Breast epithelium (tissue), 4 donors: Measurements from ENCODE around the gene ARF6. TPM values are rescaled to one million over a fixed set of nuclear protein-coding genes. Genes with fewer than 3 reads are reported as not detected.

ENCODE experiments used
- DNase-seq, 2 donors: peaks; one replicate each; pipeline ENCODE4 v3.0.0-alpha.2; 2019; ENCODE audit warnings: low spot score in 2 of 2
- H3K27ac ChIP-seq, 2 donors: fragments of 200-600 bp; sonication (generic) in 1 of 2; one replicate each; pipeline ENCODE4 v1.5.1; 2016 to 2019; ENCODE audit warnings: mild to moderate bottlenecking in 1 of 2
- H3K27me3 ChIP-seq, 2 donors: fragments of 200-600 bp; sonication (generic) in 1 of 2; one replicate each; pipeline versions ENCODE4 v1.5.1 to v1.6.0; 2017 to 2019; ENCODE audit warnings: control low read depth in 1 of 2, mild to moderate bottlenecking in 1 of 2
- H3K36me3 ChIP-seq: fragments of 200-600 bp; one replicate; pipeline ENCODE4 v1.5.1; 2019
- H3K4me1 ChIP-seq, 2 donors: fragments of 200-600 bp; sonication (generic); one replicate each; pipeline ENCODE4 v1.5.1; 2016 to 2019; ENCODE audit warnings: control low read depth in 1 of 2
- H3K4me3 ChIP-seq, 3 donors: fragments of 200-600 bp; sonication (generic); 1 replicate in 2 of 3; 2 replicates in 1 of 3; pipeline ENCODE4 v1.5.1; 2016 to 2019; ENCODE audit warnings: mild to moderate bottlenecking in 3 of 3, moderate library complexity in 2 of 3
- H3K9me3 ChIP-seq, 2 donors: fragments of 200-600 bp; sonication (generic) in 1 of 2; one replicate each; pipeline ENCODE4 v1.5.1; 2016 to 2019; ENCODE audit warnings: control low read depth in 1 of 2
- CTCF ChIP-seq, 3 donors: fragments of 450-650 bp; IDR thresholded peaks; one replicate each; pipeline ENCODE4 v1.5.1; 2016 to 2017; ENCODE audit warnings: antibody characterized with exemption in 3 of 3, mild to moderate bottlenecking in 3 of 3, moderate library complexity in 3 of 3
- POLR2A ChIP-seq: fragments of 450-650 bp; IDR thresholded peaks from one replicate; pipeline ENCODE4 v1.6.1; 2016; ENCODE audit warnings: antibody characterized with exemption, mild to moderate bottlenecking, moderate library complexity
- POLR2AphosphoS5 ChIP-seq, 3 donors: sonication (generic); formaldehyde crosslinking; IDR thresholded peaks; one replicate each; pipeline ENCODE4 v1.6.1; 2017; ENCODE audit warnings: antibody characterized with exemption in 3 of 3
- intact Hi-C: fragments of 100-400 bp; cut with DNase I; formaldehyde crosslinking; loops from one replicate; pipeline ENCODE4 v1.15.1; 2023; ENCODE audit warnings: low total_unique reads
- total RNA-seq, 3 donors: library from RNA; depleted of rRNA; stranded (reverse); fragments of >200 nt; gene quantifications; one replicate each; pipeline ENCODE4 v1.1.0, GENCODE V29; 2016

ARF6 gene
- total RNA-seq, 3 donors from 2014 or later: 39.2 to 63.8 (median 44.2) TPM

GRCh38 chr14:49861699-49862088, 31.2 kb upstream of the ARF6 start:
- peaks cover 0 to 11% of the 10 kb centered on the region in 2 donors for H3K4me1 ChIP-seq
- intact Hi-C loops: no loop called here

GRCh38 chr14:49862089-49862673, 30.7 kb upstream of the ARF6 start:
- H3K9me3 ChIP-seq: no peaks in the 10 kb centered on the region
- peak overlapping the region; percentile 51 to 81 (median 74) for H3K4me3 ChIP-seq
- no peaks in the 10 kb centered on the region for H3K36me3 ChIP-seq
- intact Hi-C loops: no loop called here
- DNase-seq: peak; percentile 89 to 90
- H3K27ac ChIP-seq: peak overlapping the region; percentile 97 to 99
- peaks cover 0 to 11% of the 10 kb centered on the region in 2 donors for H3K4me1 ChIP-seq
- TF ChIP-seq POLR2A (no peak), POLR2AphosphoS5 (IDR thresholded peaks at IDR 0.05) (peak in 1 of 3 donors; percentile 8), CTCF (IDR thresholded peaks at IDR 0.05) (peak; percentile 100)
- H3K27me3 ChIP-seq: no peaks in the 10 kb centered on the region

More at GRCh38 chr14:49861699-49862088, 31.2 kb upstream of the ARF6 start:
- H3K9me3 ChIP-seq: no peaks in the 10 kb centered on the region
- H3K27me3 ChIP-seq: no peaks in the 10 kb centered on the region
- TF ChIP-seq POLR2AphosphoS5 (IDR thresholded peaks at IDR 0.05) (peak; percentile 22 to 82 (median 65)), POLR2A (no peak)
- peak overlapping the region; percentile 51 to 81 (median 74) for H3K4me3 ChIP-seq
- peak; percentile 68 to 79 for DNase-seq
- no peaks in the 10 kb centered on the region for H3K36me3 ChIP-seq
- H3K27ac ChIP-seq: peak overlapping the region; percentile 97 to 99

DNA sequence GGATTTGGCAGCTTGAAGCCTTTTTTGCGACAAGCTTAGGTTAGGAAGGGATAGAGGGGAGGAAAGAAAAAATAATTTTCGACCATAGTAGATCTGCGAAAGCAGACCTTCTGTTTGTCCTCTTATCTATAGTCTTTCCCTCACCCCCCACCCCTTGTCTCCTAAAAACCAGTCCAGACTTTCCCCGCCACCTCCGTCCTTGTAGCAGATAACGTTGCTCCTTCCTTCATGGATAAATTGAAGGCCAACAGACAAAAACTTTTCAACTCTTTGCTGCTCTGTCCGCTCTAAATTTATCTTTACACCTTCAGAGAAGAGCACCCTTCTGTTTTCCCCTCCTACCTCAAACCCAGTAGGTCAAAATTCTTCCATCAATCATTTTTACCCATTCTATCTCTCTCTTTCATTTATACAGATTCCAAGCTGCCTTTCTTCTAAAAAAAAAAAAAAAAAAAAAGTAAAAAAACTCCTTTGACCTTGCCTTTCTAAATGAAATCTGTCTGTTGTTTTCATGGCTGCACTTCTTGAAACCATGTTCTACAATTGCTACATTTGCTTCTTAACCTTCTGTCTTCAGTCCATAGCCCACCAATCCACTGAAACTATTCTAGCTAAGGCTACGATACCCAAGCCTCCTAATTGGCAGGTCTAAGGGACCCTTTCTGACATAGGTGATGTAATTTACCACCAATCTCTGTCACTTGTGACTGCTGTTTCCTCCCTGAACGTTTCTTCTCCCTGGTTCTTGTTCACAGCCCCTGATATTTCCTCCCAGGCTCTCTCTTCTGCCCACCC, 29.2 kb upstream of the ARF6 start:
- intact Hi-C loops: no loop called here
- H3K4me1 ChIP-seq: peaks cover 0 to 11% of the 10 kb centered on the region in 2 donors

DNA sequence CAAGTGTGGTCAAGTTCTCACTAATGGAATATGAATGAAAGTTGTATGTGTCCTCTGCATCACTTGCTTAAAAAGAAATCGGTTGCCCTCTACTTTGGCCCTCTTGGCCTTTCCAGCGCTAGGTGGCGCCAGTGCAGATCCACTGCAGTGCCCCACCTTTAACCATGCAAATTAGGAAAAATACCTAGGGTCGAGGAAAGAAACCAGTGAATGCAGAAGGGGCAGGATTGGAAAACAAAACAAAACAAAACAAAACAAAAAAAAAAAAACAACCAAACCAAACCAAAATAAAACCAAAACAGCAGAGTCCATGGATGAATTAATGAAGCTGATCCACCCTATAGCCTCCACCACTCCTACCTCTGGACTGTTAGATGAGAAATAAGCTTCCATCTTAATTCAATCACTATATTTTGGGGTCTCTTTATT, 27.4 kb upstream of the ARF6 start:
- H3K4me1 ChIP-seq: peaks cover 0 to 11% of the 10 kb centered on the region in 2 donors
- TF ChIP-seq CTCF (IDR thresholded peaks at IDR 0.05) (peak; percentile 72 to 86 (median 78)), POLR2A (no peak), POLR2AphosphoS5 (IDR thresholded peaks at IDR 0.05) (peak in 2 of 3 donors; percentile 32 to 45)
- H3K27me3 ChIP-seq: no peaks in the 10 kb centered on the region
- H3K36me3 ChIP-seq: no peaks in the 10 kb centered on the region
- peak overlapping the region in 1 of 2 donors; percentile 99 for H3K27ac ChIP-seq
- intact Hi-C loops: no loop called here
- H3K4me3 ChIP-seq: no peak overlapping the region
- DNase-seq: peak; percentile 71 to 78
- H3K9me3 ChIP-seq: no peaks in the 10 kb centered on the region

More for the DNA sequence above, 29.2 kb upstream of the ARF6 start:
- Histone ChIP-seq H3K27me3 (no peaks in the 10 kb centered on the region), H3K36me3 (no peaks in the 10 kb centered on the region), H3K9me3 (no peaks in the 10 kb centered on the region), H3K4me3 (peak overlapping the region; percentile 66 to 81 (median 74)), H3K27ac (peak overlapping the region; percentile 97 to 99)
- TF ChIP-seq CTCF (IDR thresholded peaks at IDR 0.05) (no peak), POLR2A (no peak), POLR2AphosphoS5 (IDR thresholded peaks at IDR 0.05) (no peak)
- DNase-seq: no peak

DNA sequence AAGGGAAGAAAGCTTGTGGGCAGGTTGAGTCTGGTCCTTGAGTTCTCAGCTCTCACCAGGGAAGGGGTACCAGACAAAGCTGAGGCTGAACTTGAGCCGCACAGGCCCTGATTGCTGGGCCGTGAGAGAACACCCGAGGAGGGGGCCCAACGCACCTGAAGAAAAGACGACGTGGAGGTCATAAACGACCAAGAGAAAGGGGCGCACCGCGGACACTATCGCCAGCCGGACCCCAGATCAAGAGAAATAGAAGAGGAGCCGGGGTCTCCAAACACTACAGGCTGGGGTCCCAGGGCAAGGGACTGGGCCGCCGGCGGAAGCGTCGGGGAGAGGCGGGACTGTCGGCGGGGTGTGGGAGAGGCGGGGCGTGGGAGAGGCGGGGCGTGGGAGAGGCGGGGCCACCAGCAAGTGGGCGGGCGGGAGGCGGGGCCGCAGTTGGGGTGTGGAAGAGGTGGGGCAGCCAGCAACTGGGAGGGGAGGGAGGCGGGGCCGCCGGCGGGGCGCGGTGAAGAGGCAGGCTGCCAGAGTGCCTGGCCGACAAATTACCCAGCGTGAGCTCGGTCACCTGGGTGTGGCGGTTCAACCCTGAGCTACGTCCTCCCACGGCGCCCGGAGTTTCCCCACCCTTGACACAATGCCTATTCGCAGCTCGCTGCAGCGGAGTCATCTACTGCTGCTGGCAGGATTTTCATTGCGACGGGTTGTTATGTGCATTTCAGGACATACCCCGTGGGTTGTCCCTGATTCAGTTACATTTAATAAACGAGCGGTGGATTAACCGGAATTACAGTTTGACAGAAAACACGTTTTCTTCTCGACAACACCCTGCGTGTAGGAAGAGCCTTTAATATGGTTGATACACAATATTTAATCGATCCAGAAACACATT, 24.8 kb upstream of the ARF6 start:
- TF ChIP-seq POLR2A (peak; percentile 65), CTCF (IDR thresholded peaks at IDR 0.05) (no peak), POLR2AphosphoS5 (IDR thresholded peaks at IDR 0.05) (peak; percentile 75 to 90 (median 80))

More for the DNA sequence above, 24.8 kb upstream of the ARF6 start:
- Histone ChIP-seq H3K4me3 (peak overlapping the region; percentile 60 to 66 (median 64)), H3K9me3 (no peaks in the 10 kb centered on the region), H3K4me1 (peaks cover 0 to 11% of the 10 kb centered on the region in 2 donors), H3K36me3 (no peaks in the 10 kb centered on the region), H3K27ac (peak overlapping the region; percentile 88 to 98), H3K27me3 (no peaks in the 10 kb centered on the region)
- intact Hi-C loops: no loop called here
- peak; percentile 93 to 98 for DNase-seq
